Endothelial cell of umbilical vein (primary cell): Measurements from ENCODE around the gene AP1G2. TPM values are rescaled to one million over a fixed set of nuclear protein-coding genes. Genes with fewer than 3 reads are reported as not detected.

Experiments
- BruUV-seq: library from RNA; stranded (reverse); fragments of 400-500 nt; replicated peaks from 2 replicates; lab custom pipeline; 2021; lab: Mats Ljungman, UMichigan
- CTCF ChIA-PET: fragments of 300-600, 350-600 bp; sonication (Branson Sonifier 250); formaldehyde crosslinking; loops from one replicate; lab custom pipeline; 2021; ENCODE audit warnings: antibody characterized with exemption, inconsistent platforms; lab: Charles Lee
- POLR2A ChIA-PET: fragments of 300-600, 350-600 bp; sonication (Branson Sonifier 250); formaldehyde crosslinking; loops from one replicate; lab custom pipeline; 2021; ENCODE audit warnings: antibody characterized with exemption, inconsistent platforms; lab: Charles Lee
- DNase-seq: peaks from one replicate; pipeline ENCODE4 v3.0.0-alpha.2; 2011; ENCODE audit warnings: low read depth, low spot score
- FAIRE-seq: peaks from 2 replicates; lab custom pipeline; 2011; peaks lifted over from hg19 to GRCh38; lab: Jason Lieb, UNC
- H2AFZ ChIP-seq: 2 replicates; pipeline ENCODE4 v1.6.0; 2012; ENCODE audit warnings: low read depth, low read length, control low read depth, inconsistent platforms
- H3K27ac ChIP-seq: 2 replicates; pipeline ENCODE4 v1.5.1; 2011; ENCODE audit warnings: low read depth, mild to moderate bottlenecking, control low read depth, low read length, moderate library complexity; ENCODE audit not compliant: insufficient read depth
- H3K27me3 ChIP-seq, 2 experiments: 2 replicates each; pipeline versions ENCODE4 v1.6.0 to v1.6.1; 2011; ENCODE audit warnings: low read length in 2 of 2, mixed read lengths in 1 of 2; ENCODE audit not compliant: control insufficient read depth in 2 of 2, insufficient read depth in 2 of 2
- H3K36me3 ChIP-seq, 2 experiments: 2 replicates in 1 of 2; 3 replicates in 1 of 2; pipeline ENCODE4 v1.5.1; 2011; ENCODE audit warnings: low read length in 2 of 2, mild to moderate bottlenecking in 1 of 2, moderate library complexity in 1 of 2; ENCODE audit not compliant: control insufficient read depth in 2 of 2, insufficient read depth in 2 of 2; ENCODE audit errors: extremely low read depth in 1 of 2
- H3K4me1 ChIP-seq: 3 replicates; pipeline ENCODE4 v1.5.1; 2011; ENCODE audit warnings: mild to moderate bottlenecking, low read length; ENCODE audit not compliant: control insufficient read depth, insufficient read depth; ENCODE audit errors: extremely low read depth
- H3K4me2 ChIP-seq: 2 replicates; pipeline ENCODE4 v1.6.1; 2011; ENCODE audit warnings: low read length, control low read depth, mixed read lengths; ENCODE audit not compliant: insufficient read depth
- H3K4me3 ChIP-seq, 3 experiments: fragments of 200-600 bp in 1 of 3; sonication (generic), shearing (Covaris generic) in 1 of 3; replicated peaks in 1 of 3; 2 replicates each; pipeline ENCODE4 v1.5.1; 2011 to 2016; ENCODE audit warnings: control low read depth in 3 of 3, low read length in 3 of 3, mild to moderate bottlenecking in 2 of 3, inconsistent platforms in 1 of 3, low read depth in 1 of 3, moderate library complexity in 1 of 3; ENCODE audit not compliant: insufficient read depth in 1 of 3
- H3K79me2 ChIP-seq: 2 replicates; pipeline ENCODE4 v1.6.0; 2012; ENCODE audit warnings: low read length, inconsistent platforms; ENCODE audit not compliant: control insufficient read depth, insufficient read depth
- H3K9ac ChIP-seq: replicated peaks from 2 replicates; pipeline ENCODE3; 2011; ENCODE audit warnings: low read length, control low read depth; ENCODE audit not compliant: insufficient read depth; ENCODE audit errors: extremely low read depth
- H3K9me1 ChIP-seq: replicated peaks from 3 replicates; pipeline ENCODE4 v1.6.0; 2011; ENCODE audit warnings: mild to moderate bottlenecking, low read length; ENCODE audit not compliant: control insufficient read depth, insufficient read depth; ENCODE audit errors: extremely low read depth
- H3K9me3 ChIP-seq: replicated peaks from 2 replicates; pipeline ENCODE4 v1.5.1; 2012; ENCODE audit warnings: low read length, inconsistent platforms; ENCODE audit not compliant: control insufficient read depth, insufficient read depth
- H4K20me1 ChIP-seq: replicated peaks from 2 replicates; pipeline ENCODE3; 2011; ENCODE audit warnings: mild to moderate bottlenecking, low read length; ENCODE audit not compliant: control insufficient read depth, insufficient read depth; ENCODE audit errors: extremely low read depth
- EZH2 ChIP-seq: IDR thresholded peaks from 2 replicates; pipeline ENCODE4 v1.6.1; 2012; ENCODE audit warnings: borderline replicate concordance, low read depth, mild to moderate bottlenecking, moderate library complexity, low read length, inconsistent platforms; ENCODE audit not compliant: severe bottlenecking
- FOS ChIP-seq: IDR thresholded peaks from 2 replicates; pipeline ENCODE4 v1.6.1; 2011; ENCODE audit warnings: mild to moderate bottlenecking, low read length, moderate library complexity, borderline replicate concordance; ENCODE audit not compliant: insufficient read depth
- GATA2 ChIP-seq: IDR thresholded peaks from 2 replicates; pipeline ENCODE4 v1.7.0; 2011; ENCODE audit warnings: low read depth, mild to moderate bottlenecking, moderate library complexity, mixed read lengths, low read length; ENCODE audit not compliant: insufficient read length, insufficient read depth
- JUN ChIP-seq: IDR thresholded peaks from 2 replicates; pipeline ENCODE4 v1.6.1; 2011; ENCODE audit warnings: borderline replicate concordance, low read depth; ENCODE audit not compliant: insufficient read length, insufficient read depth
- MAX ChIP-seq: IDR thresholded peaks from 2 replicates; pipeline ENCODE4 v1.6.1; 2011; ENCODE audit not compliant: insufficient read depth, insufficient read length
- MYC ChIP-seq: IDR thresholded peaks from one replicate; pipeline ENCODE4 v1.6.1; 2011; ENCODE audit warnings: mild to moderate bottlenecking, low read depth, low read length
- POLR2A ChIP-seq: IDR thresholded peaks from 2 replicates; pipeline ENCODE4 v1.6.1; 2012; ENCODE audit warnings: low read depth, mild to moderate bottlenecking, control low read depth, low read length
- POLR2AphosphoS5 ChIP-seq: IDR thresholded peaks from 2 replicates; pipeline ENCODE4 v1.6.1; 2012; ENCODE audit warnings: low read depth, mild to moderate bottlenecking, control low read depth, low read length, moderate library complexity; ENCODE audit not compliant: insufficient read depth
- dilution Hi-C: fragments of 300-500 bp; cut with MboI; formaldehyde crosslinking; loops from one replicate; pipeline ENCODE4 v1.15.0; 2019; ENCODE audit warnings: low sequenced_read_pairs; ENCODE audit not compliant: extremely low pct_ligation_motif_present
- intact Hi-C: fragments of 100-400 bp; cut with micrococcal nuclease; formaldehyde crosslinking; loops from one replicate; pipeline ENCODE4 v1.10.0; 2022
- polyA plus RNA-seq, 4 experiments: library from polyadenylated mRNA; depleted of rRNA in 3 of 4; stranded (reverse) in 3 of 4; unstranded in 1 of 4; fragments of >200 nt; gene quantifications; 2 replicates each; pipeline versions ENCODE4 v1.2.1 to v1.2.3, GENCODE V29; 2011 to 2012; ENCODE audit warnings: missing spikeins in 1 of 4
- total RNA-seq: library from RNA; stranded (reverse); gene quantifications from 2 replicates; pipeline ENCODE4 v1.2.3, GENCODE V29; 2021
- TF ChIP-seq, protein P1 (sequence below), 2 donors: IDR thresholded peaks; 1 replicate in 1 of 2; 2 replicates in 1 of 2; pipeline ENCODE4 v1.5.1; 2011; ENCODE audit warnings: low read length in 2 of 2, mild to moderate bottlenecking in 2 of 2, moderate library complexity in 2 of 2, control low read depth in 1 of 2, inconsistent platforms in 1 of 2, low read depth in 1 of 2; ENCODE audit not compliant: insufficient read depth in 1 of 2; ENCODE audit errors: extremely low read depth in 1 of 2

AP1G2 gene
- total and polyA plus RNA-seq, 2 donors (not counting 3 experiments of a cell fraction or from before 2014, with no cell fraction given) = 39.0 to 55.8 TPM

DNA sequence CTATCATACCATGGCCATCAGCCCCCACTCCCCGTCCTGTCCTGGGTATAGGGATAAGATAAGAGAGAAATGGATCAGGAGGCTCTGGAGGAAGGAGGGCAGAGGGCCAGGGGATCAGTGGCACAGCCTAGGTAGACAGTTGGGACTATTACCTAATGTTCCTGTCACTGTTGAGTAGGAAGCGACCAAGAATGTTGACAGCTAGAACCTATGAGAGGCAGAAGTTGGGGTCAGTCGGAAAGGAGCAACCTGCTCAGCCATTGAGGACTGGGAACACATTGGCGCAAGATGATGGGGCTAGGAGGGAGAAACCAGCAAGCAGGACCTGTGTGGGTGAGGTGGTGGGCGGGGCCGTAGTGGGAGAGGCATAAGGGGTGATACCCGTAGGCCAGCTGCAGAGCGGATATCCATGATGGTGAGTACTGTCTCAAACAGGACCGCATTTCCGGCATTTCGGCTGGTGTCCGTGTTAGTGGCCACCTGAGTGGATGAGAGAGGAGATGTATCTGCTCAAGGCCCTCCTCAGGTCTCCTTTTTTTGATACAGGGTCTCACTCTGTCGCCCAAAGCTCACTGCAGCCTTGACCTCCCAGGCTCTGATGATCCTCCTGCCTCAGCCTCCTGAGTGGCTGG lies 3.3 kb downstream of the AP1G2 start:
- BruUV-seq = no TSS peak
- DNase-seq = no peak
- intact Hi-C loops = no loop called here
- no peaks in the 10 kb centered on the region for H3K9me1 ChIP-seq
- no peak overlapping the region for H3K4me3 ChIP-seq
- peaks cover 0 to 8% of the 10 kb centered on the region in 2 experiments for H3K36me3 ChIP-seq
- H3K9ac ChIP-seq = no peak overlapping the region
- ChIA-PET POLR2A (no interaction called here), CTCF (interaction anchor here (1.4 to 12.3 kb wide), 2 partner anchors 24 to 85 kb away, joined by 3 to 416 read pairs; no protein-coding TSS in a partner anchor)
- no peaks in the 10 kb centered on the region for H4K20me1 ChIP-seq
- no peak for TF ChIP-seq POLR2A
- no peak for TF ChIP-seq GATA2
- TF ChIP-seq POLR2AphosphoS5 = no peak
- TF ChIP-seq MAX = no peak
- TF ChIP-seq EZH2 = no peak
- TF ChIP-seq MYC = no peak
- TF ChIP-seq FOS = no peak
- TF ChIP-seq, protein P1, sequence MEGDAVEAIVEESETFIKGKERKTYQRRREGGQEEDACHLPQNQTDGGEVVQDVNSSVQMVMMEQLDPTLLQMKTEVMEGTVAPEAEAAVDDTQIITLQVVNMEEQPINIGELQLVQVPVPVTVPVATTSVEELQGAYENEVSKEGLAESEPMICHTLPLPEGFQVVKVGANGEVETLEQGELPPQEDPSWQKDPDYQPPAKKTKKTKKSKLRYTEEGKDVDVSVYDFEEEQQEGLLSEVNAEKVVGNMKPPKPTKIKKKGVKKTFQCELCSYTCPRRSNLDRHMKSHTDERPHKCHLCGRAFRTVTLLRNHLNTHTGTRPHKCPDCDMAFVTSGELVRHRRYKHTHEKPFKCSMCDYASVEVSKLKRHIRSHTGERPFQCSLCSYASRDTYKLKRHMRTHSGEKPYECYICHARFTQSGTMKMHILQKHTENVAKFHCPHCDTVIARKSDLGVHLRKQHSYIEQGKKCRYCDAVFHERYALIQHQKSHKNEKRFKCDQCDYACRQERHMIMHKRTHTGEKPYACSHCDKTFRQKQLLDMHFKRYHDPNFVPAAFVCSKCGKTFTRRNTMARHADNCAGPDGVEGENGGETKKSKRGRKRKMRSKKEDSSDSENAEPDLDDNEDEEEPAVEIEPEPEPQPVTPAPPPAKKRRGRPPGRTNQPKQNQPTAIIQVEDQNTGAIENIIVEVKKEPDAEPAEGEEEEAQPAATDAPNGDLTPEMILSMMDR (IDR thresholded peaks at IDR 0.05; ENCODE audit: extremely low read depth in 1 of 2, insufficient read depth in 1 of 2, low read depth in 1 of 2, low read length in 2 of 2) = no peak
- no peak for TF ChIP-seq JUN
- H3K4me1 ChIP-seq = peaks cover 4% of the 10 kb centered on the region
- H3K79me2 ChIP-seq = no peaks in the 10 kb centered on the region
- dilution Hi-C loops = no loop called here
- H3K4me2 ChIP-seq = no peak overlapping the region
- H2AFZ ChIP-seq = no peak overlapping the region
- H3K27me3 ChIP-seq = no peaks in the 10 kb centered on the region
- H3K9me3 ChIP-seq = no peaks in the 10 kb centered on the region
- H3K27ac ChIP-seq = no peak overlapping the region
- FAIRE-seq = no peak
